Motor neuron (in vitro differentiated cells): Measurements from ENCODE around the gene MACROH2A1. TPM values are rescaled to one million over a fixed set of nuclear protein-coding genes. Genes with fewer than 3 reads are reported as not detected.

ENCODE experiments used
- ATAC-seq, 8 experiments: fragments of 200-7000 bp; cut with Tn5 transposase; replicated peaks in 6 of 8; 2 replicates each; pipeline ENCODE4 v1.8.0; 2021; ENCODE audit warnings: mild to moderate bottlenecking in 8 of 8, moderate library complexity in 8 of 8
- H3K27ac ChIP-seq, 2 donors: fragments of 250-450 bp; sonication (Bioruptor Pico); 2 replicates each; pipeline ENCODE4 v1.9.0; 2021; ENCODE audit warnings: antibody characterized with exemption in 2 of 2, mild to moderate bottlenecking in 2 of 2, moderate library complexity in 1 of 2
- H3K4me1 ChIP-seq, 2 donors: fragments of 250-450 bp; sonication (Bioruptor Pico); replicated peaks in 1 of 2; 2 replicates each; pipeline ENCODE4 v1.6.1; 2021; ENCODE audit warnings: antibody characterized with exemption in 2 of 2, mild to moderate bottlenecking in 2 of 2, moderate library complexity in 1 of 2
- H3K4me3 ChIP-seq, 5 donors: fragments of 250-450 bp; sonication (Bioruptor Pico); 2 replicates each; pipeline ENCODE4 v1.9.0; 2021; ENCODE audit warnings: antibody characterized with exemption in 5 of 5, mild to moderate bottlenecking in 5 of 5, moderate library complexity in 4 of 5
- WGBS, 10 experiments: fragments of 450-650 bp; shearing (Covaris generic); methylation state at CpG; one replicate each; pipeline ENCODE4 v1.0.0; 2022; 5-methylcytosine and 5-hydroxymethylcytosine counted together
- in situ Hi-C, 9 experiments: fragments of 400-800 bp; cut with MboI; loops; one replicate each; pipeline ENCODE4 v1.15.0; 2021; ENCODE audit warnings: low sequenced_read_pairs in 9 of 9, low pct_unique_long_range_greater_than_20kb in 2 of 9; ENCODE audit not compliant: unreplicated experiment in 9 of 9
- total RNA-seq, 8 experiments: library from RNA; unstranded; fragments of 300-600 nt; gene quantifications; 2 replicates each; pipeline versions ENCODE4 v1.2.3 to v1.2.4, GENCODE V29; 2022

Gene MACROH2A1
- total RNA-seq, 8 experiments from 2014 or later, result 69.6 to 273 (median 126) TPM

GRCh38 chr5:135304352-135305221 lies 94.4 kb downstream of the MACROH2A1 start:
- no peak overlapping the region for H3K4me3 ChIP-seq
- peaks cover 0 to 10% of the 10 kb centered on the region in 2 donors for H3K4me1 ChIP-seq
- WGBS, 10 experiments, result 20 to 85% (median 61%) methylated on average over 2 to 7 of the region's 12 CpGs; no CpG with 5 or more reads in 1 of the 10 experiments
- peak in 4 of 8 experiments; percentile 7 to 31 (median 26) for ATAC-seq
- in situ Hi-C loops, result no loop called here
- peak overlapping the region in 1 of 2 donors; percentile 33 for H3K27ac ChIP-seq

GRCh38 chr5:135303582-135304173 lies 95.4 kb downstream of the MACROH2A1 start:
- no peak overlapping the region for H3K27ac ChIP-seq
- ATAC-seq, result no peak
- peaks cover 0 to 10% of the 10 kb centered on the region in 2 donors for H3K4me1 ChIP-seq
- 23 to 100% (median 75%) methylated on average over 2 to 6 of the region's 6 CpGs; no CpG with 5 or more reads in 4 of the 10 experiments for WGBS, 10 experiments
- no peak overlapping the region for H3K4me3 ChIP-seq
- in situ Hi-C loops, result no loop called here

DNA sequence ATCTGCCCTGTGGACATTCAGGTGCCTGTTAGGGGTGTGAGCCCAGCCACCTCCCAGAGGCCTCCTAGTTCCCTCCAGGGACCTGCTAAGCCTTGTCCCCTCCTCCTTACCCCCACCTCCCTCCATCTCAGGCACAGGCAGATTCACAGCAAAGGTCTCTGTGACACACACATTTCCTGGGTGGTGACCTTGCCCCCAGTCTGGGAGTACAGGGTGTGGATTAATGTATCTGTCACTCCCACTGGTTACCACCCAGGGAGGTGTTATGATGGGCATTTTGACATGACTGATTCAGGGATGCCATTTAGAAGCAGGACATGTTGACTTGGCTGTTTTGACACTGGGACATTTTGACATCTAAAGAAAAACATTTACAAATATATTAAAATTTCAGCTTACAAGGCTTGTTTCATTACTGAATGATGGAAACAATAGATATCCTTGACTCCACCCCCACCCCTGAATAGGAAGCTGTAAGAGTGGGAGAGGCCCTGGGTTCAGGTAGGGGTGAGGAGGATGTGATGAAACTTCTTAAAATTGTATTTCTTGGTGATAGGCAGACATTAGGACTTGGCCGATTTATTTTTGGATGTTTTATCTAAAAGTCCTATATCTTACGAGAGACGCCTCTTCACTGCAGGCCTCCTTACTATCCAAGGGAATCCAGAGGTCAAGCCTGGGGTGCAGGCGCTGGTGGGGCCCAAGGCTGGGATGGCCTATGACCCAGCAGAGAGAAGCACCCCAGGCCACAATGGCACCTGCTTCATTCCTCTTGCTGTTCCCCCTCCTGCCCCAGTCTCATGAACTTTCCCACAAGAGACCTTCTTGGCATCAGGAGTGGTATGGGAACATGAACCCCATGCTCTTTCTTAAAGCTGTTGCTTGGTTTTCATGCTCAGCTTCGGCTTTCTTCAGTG lies 101.9 kb downstream of the MACROH2A1 start:
- in situ Hi-C loops, result no loop called here
- Histone ChIP-seq H3K27ac (no peak overlapping the region), H3K4me1 (no peaks in the 10 kb centered on the region), H3K4me3 (no peak overlapping the region)
- ATAC-seq, result no peak
- WGBS, 10 experiments, result 60 to 100% (median 83%) methylated on average over 1 to 5 of the region's 5 CpGs; no CpG with 5 or more reads in 2 of the 10 experiments

DNA sequence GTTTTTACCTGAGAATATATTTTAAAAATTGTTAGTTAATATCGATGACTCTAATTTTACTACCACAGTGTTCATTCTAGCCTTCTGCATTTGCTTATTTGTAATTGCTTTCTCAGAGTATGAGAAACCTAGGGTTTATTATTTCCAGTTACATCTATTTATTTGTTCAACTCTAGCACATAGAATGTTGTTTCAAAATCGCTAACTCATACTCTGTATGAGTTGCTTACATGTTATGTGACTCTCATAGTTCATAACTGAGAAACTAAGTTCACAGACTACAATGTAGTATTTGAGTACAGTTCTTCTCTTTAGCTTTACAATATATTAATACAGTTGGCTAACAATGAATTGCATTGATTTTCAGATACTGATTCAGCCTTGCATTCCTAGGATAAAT lies 103.2 kb downstream of the MACROH2A1 start:
- WGBS, 10 experiments, result 57 to 100% (median 89%) methylated on average over 1 to 2 of the region's 2 CpGs
- Histone ChIP-seq H3K4me1 (no peaks in the 10 kb centered on the region), H3K27ac (no peak overlapping the region), H3K4me3 (no peak overlapping the region)
- ATAC-seq, result no peak
- in situ Hi-C loops, result no loop called here

DNA sequence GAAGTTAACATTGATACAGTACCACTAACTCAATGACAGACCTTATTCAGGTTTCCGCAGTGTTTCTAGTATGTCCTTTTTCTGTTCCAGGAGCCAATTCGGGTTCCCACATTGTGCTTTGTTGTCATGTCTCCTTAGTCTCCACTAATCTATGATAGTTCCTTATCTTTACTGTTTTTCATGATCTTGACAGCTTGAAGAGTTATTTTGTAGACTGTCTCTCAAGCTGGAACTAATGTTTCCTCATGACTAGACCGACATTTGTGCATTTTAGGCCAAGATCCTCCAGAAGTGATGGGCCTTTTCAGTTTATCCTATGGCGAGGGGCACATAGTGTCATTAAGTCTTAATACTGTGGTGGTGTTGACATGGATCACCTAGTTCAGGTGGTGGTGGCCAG lies 104.2 kb downstream of the MACROH2A1 start:
- in situ Hi-C loops, result no loop called here
- H3K27ac ChIP-seq, result no peak overlapping the region
- no peaks in the 10 kb centered on the region for H3K4me1 ChIP-seq
- 62 to 100% (median 83%) methylated on average over 1 to 4 of the region's 4 CpGs; no CpG with 5 or more reads in 2 of the 10 experiments for WGBS, 10 experiments
- no peak overlapping the region for H3K4me3 ChIP-seq
- no peak for ATAC-seq

- no peak overlapping the region for H3K27ac ChIP-seq
- no peaks in the 10 kb centered on the region for H3K4me1 ChIP-seq
- 93 to 100% (median 100%) methylated on average over 1 of the region's 1 CpG; no CpG with 5 or more reads in 1 of the 10 experiments for WGBS, 10 experiments
- in situ Hi-C loops, result no loop called here
- H3K4me3 ChIP-seq, result no peak overlapping the region
- no peak for ATAC-seq
Measured at GRCh38 chr5:135289651-135290050, 109.4 kb downstream of the MACROH2A1 start.

- in situ Hi-C loops, result no loop called here
- Histone ChIP-seq H3K4me1 (no peaks in the 10 kb centered on the region), H3K4me3 (no peak overlapping the region), H3K27ac (no peak overlapping the region)
- 0 to 100% (median 73%) methylated on average over 1 to 2 of the region's 2 CpGs for WGBS, 10 experiments
- no peak for ATAC-seq
Measured at GRCh38 chr5:135287551-135287950, 111.5 kb downstream of the MACROH2A1 start.

Other genes starting within 250 kb of the MACROH2A1 start
- under 1 TPM in 4 of 8 experiments, not detected in 4; 0.08 to 0.10 (median 0.09) TPM for gene DCANP1, start 48.1 kb upstream of the MACROH2A1 start, total RNA-seq
- under 1 TPM in 6 of 8 experiments, not detected in 2; 0.04 to 0.43 (median 0.10) TPM for gene TIFAB, start 53.1 kb upstream of the MACROH2A1 start, total RNA-seq
- 10 to 100 TPM in 1 of 8 experiments, 1 to 10 TPM in 3, under 1 TPM in 1, not detected in 3; 0.15 to 29.4 (median 2.3) TPM for gene NEUROG1, start 136.7 kb upstream of the MACROH2A1 start, total RNA-seq
- gene CXCL14, start 179.8 kb upstream of the MACROH2A1 start, total RNA-seq, result 10 to 100 TPM in 2 of 8 experiments, 1 to 10 TPM in 2, under 1 TPM in 3, not detected in 1; 0.21 to 13.4 (median 1.1) TPM